Ramos (cell line): Measurements from ENCODE around the gene DHRS2.
"Not testable (repeated sequence)": the region's sequence is repeated elsewhere in the genome, so short reads cannot be mapped to it uniquely, and the experiment has no call there.

ENCODE experiments used
- in situ Hi-C: fragments of 300-500 bp; cut with MboI; formaldehyde crosslinking; loops from one replicate; pipeline ENCODE4 v1.14.3; 2022; ENCODE audit warnings: low sequenced_read_pairs; ENCODE audit not compliant: unreplicated experiment

Gene DHRS2

DNA sequence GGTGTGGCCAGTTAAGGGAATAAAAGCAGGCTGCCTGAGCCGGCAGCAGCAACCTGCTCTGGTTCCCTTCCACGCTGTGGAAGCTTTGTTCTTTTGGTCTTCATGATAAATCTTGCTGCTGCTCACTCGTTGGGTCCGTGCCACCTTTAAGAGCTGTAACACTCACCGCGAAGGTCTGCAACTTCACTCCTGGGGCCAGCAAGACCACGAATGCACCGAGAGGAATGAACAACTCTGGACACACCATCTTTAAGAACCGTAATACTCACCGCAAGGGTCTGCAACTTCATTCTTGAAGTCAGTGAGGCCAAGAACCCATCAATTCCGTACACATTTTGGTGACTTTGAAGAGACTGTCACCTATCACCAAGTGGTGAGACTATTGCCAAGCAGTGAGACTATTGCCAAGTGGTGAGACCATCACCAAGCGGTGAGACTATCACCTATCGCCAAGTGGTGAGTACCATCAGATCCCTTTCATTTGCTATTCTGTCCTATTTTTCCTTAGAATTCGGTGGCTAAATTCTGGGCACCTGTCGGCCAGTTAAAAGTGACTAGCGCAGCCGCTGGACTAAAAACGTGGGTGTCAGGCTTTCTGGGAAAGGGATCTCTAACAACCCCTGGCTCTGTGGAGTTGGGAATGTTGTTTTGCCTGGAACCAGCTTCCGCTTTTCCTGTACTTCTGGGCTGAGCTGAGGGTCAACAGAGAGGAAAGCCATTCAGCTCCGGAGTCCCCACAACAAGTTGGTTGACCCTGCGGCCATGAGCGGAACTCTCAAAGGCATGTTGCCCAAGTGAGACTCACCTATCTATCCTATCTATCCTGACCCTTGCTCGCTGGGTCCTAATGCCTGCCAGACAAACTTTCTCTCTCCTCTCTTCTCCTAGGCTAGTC is at the start of gene DHRS2:
Gene DHRS2, plus strand, starts transcription at position 48 of the 895 bp plus-strand sequence. CDS start 2,501 bp downstream, outside the sequence.
- in situ Hi-C loops, result no loop called here

- in situ Hi-C loops, result no loop called here
These were observed 47.1 kb upstream of the DHRS2 start for GRCh38 chr14:23588884-23589598.

GRCh38 chr14:23589606-23590005 is 46.6 kb upstream of the DHRS2 start:
- in situ Hi-C loops, result no loop called here

DNA sequence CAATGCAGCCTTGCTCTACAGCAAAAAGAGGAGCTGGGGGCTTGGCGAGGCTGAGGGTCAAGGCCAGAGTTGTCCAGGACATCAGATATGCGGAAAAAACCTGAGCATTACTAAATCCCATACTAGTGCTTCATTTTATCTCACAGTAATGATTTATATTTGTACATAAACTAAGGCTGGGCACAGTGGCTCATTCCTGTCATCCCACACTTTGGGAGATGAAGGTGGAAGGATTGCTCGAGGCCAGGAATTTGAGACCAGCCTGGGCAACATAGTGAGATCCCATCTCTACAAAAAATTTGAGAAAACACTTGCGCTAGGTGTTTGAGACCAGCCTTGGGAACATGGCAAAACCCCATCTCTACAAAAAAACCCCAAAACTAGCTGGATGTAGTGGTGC is 46.0 kb upstream of the DHRS2 start:
- in situ Hi-C loops, result no loop called here

DNA sequence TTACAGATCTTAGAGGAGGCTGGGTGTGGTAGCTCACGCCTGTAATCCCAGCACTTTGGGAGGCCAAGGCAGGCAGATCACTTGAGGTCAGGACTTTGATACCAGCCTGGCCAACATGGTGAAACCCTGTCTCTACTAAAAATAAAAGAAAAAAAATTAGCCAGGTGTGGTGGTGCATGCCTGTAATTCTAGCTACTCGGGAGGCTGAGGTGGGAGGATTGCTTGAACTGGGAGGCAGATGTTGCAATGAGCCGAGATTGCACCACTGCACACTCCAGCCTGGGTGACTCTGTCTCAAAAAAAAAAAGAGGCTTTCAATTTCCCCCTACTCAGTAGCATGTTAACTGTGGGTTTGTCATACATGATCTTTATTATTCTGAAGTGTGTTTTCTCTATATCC is 42.0 kb upstream of the DHRS2 start:
- in situ Hi-C loops, result not testable (repeated sequence)

- in situ Hi-C loops, result no loop called here
These were observed 35.8 kb upstream of the DHRS2 start for GRCh38 chr14:23600322-23600707.

DNA sequence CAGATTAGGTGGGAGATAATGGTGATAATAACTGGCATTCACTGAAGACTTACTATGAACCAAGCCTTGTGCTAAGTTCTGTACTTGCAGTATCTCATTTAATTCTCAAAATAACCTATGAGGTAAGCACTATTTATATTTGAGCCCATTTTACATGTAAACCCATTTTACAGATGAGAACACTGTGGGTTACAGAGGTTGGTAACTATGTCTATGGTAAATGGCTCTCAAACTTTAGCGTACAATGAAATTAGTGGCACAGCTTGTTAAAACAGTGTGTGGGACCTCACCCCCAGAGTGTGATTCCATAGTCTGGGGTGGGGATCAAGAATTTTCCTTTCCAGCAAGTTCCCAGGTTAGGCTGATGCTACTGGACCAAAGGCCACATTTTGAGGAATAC is 35.4 kb upstream of the DHRS2 start:
- in situ Hi-C loops, result no loop called here

GRCh38 chr14:23601424-23601823 is 34.7 kb upstream of the DHRS2 start:
- in situ Hi-C loops, result no loop called here

- in situ Hi-C loops, result no loop called here
These were observed 34.4 kb upstream of the DHRS2 start for GRCh38 chr14:23601845-23602180.

GRCh38 chr14:23602181-23603095 is 33.7 kb upstream of the DHRS2 start:
- in situ Hi-C loops, result no loop called here

GRCh38 chr14:23603103-23603502 is 33.1 kb upstream of the DHRS2 start:
- in situ Hi-C loops, result no loop called here

DNA sequence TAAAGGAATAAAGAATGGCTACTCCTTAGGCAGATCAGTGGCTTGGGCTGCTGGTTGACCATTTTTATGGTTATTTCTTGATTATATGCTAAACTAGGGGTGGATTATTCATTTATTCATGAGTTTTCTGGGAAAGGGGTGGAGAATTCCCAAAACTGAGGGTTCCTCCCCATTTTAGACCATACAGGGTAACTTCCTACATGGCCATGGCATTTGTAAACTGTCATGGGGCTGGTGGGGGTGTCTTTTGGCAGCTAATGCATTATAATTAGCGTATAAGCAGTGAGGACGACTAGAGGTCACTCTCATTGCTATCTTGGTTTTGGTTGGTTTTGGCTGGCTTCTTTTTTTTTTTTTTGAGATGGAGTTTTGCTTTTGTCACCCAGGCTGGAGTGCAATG is 32.0 kb upstream of the DHRS2 start:
- in situ Hi-C loops, result no loop called here

GRCh38 chr14:23604675-23605170 is 31.4 kb upstream of the DHRS2 start:
- in situ Hi-C loops, result no loop called here

- in situ Hi-C loops, result no loop called here
These were observed 30.1 kb upstream of the DHRS2 start for GRCh38 chr14:23605931-23606585.

DNA sequence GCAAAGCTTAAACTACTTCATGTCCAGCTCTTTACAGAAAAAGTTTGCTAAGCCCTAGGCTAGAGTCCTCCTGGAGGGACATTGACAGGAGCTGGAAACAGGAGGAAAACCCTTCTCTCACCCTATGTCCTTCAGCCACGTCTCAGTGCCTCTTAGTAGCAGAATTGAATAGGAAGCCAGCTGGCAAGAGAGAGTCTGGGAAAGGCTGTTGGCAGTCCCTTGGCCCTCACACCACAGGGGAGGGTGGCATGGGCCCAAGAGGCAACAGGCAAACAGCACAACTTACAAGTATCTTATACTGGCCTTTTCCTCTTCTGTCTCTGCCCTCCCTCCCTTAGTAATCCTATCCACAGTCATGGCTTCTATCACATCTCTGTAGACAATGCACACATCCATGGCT is 27.7 kb upstream of the DHRS2 start:
- in situ Hi-C loops, result no loop called here

- in situ Hi-C loops, result no loop called here
These were observed 27.2 kb upstream of the DHRS2 start for GRCh38 chr14:23609001-23609400.

DNA sequence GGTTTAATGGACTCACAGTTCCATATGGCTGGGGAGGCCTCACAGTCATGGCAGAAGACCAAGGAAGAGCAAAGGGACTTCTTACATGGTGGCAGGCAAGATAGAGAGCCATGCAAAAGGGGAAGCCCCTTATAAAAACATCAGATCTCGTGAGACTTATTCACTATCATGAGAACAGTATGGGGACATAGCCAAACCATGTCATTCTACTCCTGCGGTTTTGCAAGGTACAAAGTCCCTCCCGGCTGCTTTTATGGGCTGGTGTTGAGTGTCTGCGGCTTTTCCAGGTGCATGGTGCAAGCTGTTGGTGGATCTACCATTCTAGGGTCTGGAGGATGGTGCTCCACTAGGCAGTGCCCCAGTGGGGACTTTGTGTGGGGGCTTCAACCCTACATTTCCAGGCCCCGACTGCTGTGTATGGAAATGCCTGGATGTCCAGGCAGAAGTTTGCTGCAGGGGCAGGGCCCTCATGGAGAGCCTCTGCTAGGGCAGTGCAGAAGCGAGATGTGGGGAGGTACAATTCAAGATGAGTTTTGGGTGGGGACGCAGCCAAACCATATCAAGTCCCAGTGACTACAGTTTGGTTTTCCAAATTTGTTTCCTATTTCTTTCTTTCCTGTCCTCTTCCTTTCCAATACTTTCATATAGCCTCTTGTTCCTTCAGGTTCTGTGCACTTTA is 26.6 kb upstream of the DHRS2 start:
- in situ Hi-C loops, result not testable (repeated sequence)

DNA sequence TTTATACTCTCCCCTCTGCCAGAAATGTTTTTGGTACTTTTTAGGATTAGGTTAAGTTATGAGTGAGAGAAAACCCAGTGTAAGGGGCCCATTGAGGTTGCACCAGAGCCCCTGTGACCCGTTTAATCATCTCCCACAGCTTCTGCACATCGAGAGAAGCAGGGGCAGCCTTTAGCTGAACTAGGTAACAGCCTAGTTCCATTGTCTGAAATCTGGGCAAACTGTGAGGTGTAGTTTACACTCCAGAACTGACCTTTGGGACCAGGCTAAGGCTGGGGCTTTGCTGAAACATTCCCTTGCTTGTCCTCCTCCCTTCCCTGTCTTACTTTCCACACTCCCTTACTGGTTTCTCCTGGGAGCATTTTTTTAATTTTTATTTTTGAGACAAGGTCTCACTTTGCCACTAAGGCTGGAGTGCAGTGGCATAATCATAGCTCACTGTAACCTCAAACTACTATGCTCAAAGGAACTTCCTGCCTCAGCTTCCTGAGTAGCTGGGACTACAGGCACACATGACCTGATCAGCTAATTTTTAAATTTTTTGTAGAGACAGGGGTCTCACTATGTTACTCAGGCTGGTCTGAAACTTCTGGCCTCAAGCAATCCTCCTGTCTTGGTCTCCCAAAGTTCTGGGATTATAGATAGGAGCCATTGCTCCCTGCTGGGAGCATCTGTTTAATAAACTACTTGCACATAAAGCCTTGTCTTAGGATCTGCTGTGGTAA is 25.9 kb upstream of the DHRS2 start:
- in situ Hi-C loops, result no loop called here

DNA sequence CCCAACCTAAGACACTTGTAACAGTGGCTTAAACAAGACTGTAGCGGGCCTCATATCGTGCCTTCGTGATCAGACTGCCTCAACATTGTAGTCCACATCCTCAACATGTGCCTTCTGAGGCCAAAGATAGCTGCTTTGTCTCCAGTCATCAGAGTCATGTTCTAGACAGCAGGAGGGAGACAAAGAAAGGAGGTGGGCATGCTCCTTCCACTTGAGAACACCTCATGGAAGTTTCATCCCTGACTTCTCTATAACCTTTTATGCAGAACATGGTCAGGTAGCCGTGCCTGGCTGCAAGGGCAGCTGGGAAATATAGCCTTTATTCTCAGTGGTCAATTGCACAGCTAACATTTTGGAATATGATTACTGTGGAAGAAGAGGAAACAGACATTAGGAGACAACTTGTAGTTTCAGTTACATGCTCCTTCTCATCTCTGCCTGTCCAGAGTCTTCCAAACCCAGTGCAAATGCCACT is 25.3 kb upstream of the DHRS2 start:
- in situ Hi-C loops, result no loop called here
